GM18951 (cell line): ENCODE data around the gene CDYL2.

Experiments
- POLR2A ChIP-seq: IDR thresholded peaks from 4 replicates; pipeline ENCODE4 v1.6.1; 2011; ENCODE audit warnings: mild to moderate bottlenecking; ENCODE audit not compliant: insufficient read length, insufficient read depth; ENCODE audit errors: extremely low read depth
- in situ Hi-C: fragments of 300-500 bp; cut with MboI; formaldehyde crosslinking; loops from one replicate; pipeline ENCODE4 v1.12.0; 2022; ENCODE audit warnings: low sequenced_read_pairs, mixed read lengths, inconsistent platforms; ENCODE audit not compliant: unreplicated experiment

CDYL2 gene

GRCh38 chr16:80580109-80580832 is 224.1 kb downstream of the CDYL2 start:
- TF ChIP-seq POLR2A, result no peak
- in situ Hi-C loops, result no loop called here

- in situ Hi-C loops, result no loop called here
- no peak for TF ChIP-seq POLR2A
Measured at GRCh38 chr16:80577485-80578280, 226.7 kb downstream of the CDYL2 start.

- in situ Hi-C loops, result no loop called here
- no peak for TF ChIP-seq POLR2A
Measured at GRCh38 chr16:80576343-80576912, 228.0 kb downstream of the CDYL2 start.

GRCh38 chr16:80573700-80574120 is 230.7 kb downstream of the CDYL2 start:
- in situ Hi-C loops, result no loop called here
- TF ChIP-seq POLR2A, result no peak

- in situ Hi-C loops, result no loop called here
- no peak for TF ChIP-seq POLR2A
Measured at GRCh38 chr16:80570106-80570478, 234.3 kb downstream of the CDYL2 start.

GRCh38 chr16:80569440-80570105 is 234.8 kb downstream of the CDYL2 start:
- TF ChIP-seq POLR2A, result no peak
- in situ Hi-C loops, result no loop called here

GRCh38 chr16:80564394-80564793 is 240.0 kb downstream of the CDYL2 start:
- in situ Hi-C loops, result no loop called here
- TF ChIP-seq POLR2A, result no peak

GRCh38 chr16:80563066-80563465 is 241.3 kb downstream of the CDYL2 start:
- no peak for TF ChIP-seq POLR2A
- in situ Hi-C loops, result no loop called here

GRCh38 chr16:80559369-80559768 is 245.0 kb downstream of the CDYL2 start:
- TF ChIP-seq POLR2A, result no peak
- in situ Hi-C loops, result no loop called here

GRCh38 chr16:80557037-80557436 is 247.4 kb downstream of the CDYL2 start:
- TF ChIP-seq POLR2A, result no peak
- in situ Hi-C loops, result no loop called here

- TF ChIP-seq POLR2A, result no peak
- in situ Hi-C loops, result no loop called here
Measured at GRCh38 chr16:80556481-80556880, 247.9 kb downstream of the CDYL2 start.

- in situ Hi-C loops, result no loop called here
- no peak for TF ChIP-seq POLR2A
Measured at GRCh38 chr16:80554033-80554432, 250.4 kb downstream of the CDYL2 start.

GRCh38 chr16:80552277-80552676 is 252.1 kb downstream of the CDYL2 start:
- in situ Hi-C loops, result no loop called here
- no peak for TF ChIP-seq POLR2A
